Skeletal muscle satellite cell (primary cell): Measurements from ENCODE around the gene DHX9.

Source experiments
- H3K27me3 ChIP-seq: 2 replicates; pipeline ENCODE4 v1.7.0; 2013; ENCODE audit warnings: low read length; ENCODE audit not compliant: control insufficient read depth, insufficient read depth
- H3K36me3 ChIP-seq: 2 replicates; pipeline ENCODE4 v1.7.0; 2013; ENCODE audit warnings: mild to moderate bottlenecking, control low read depth, low read length; ENCODE audit not compliant: insufficient read depth
- H3K4me1 ChIP-seq: 2 replicates; pipeline ENCODE4 v1.7.0; 2013; ENCODE audit warnings: low read length; ENCODE audit not compliant: control insufficient read depth, insufficient read depth
- H3K4me2 ChIP-seq: 2 replicates; pipeline ENCODE4 v1.7.0; 2013; ENCODE audit warnings: mild to moderate bottlenecking, low read length
- H3K4me3 ChIP-seq: 2 replicates; pipeline ENCODE4 v1.7.0; 2013; ENCODE audit warnings: low read length
- H3K9ac ChIP-seq: 2 replicates; pipeline ENCODE4 v1.7.0; 2013; ENCODE audit warnings: mild to moderate bottlenecking, low read depth, low read length, moderate library complexity
- H3K9me3 ChIP-seq: replicated peaks from 2 replicates; pipeline ENCODE4 v1.7.0; 2013; ENCODE audit warnings: mild to moderate bottlenecking, control low read depth, low read length

DHX9 gene

GRCh38 chr1:182869241-182869666 is 30.1 kb downstream of the DHX9 start:
- H3K27me3 ChIP-seq, result no peaks in the 10 kb centered on the region
- no peak overlapping the region for H3K4me3 ChIP-seq
- peaks cover 95% of the 10 kb centered on the region for H3K36me3 ChIP-seq
- no peaks in the 10 kb centered on the region for H3K4me1 ChIP-seq
- H3K4me2 ChIP-seq, result no peak overlapping the region
- no peak overlapping the region for H3K9ac ChIP-seq
- no peaks in the 10 kb centered on the region for H3K9me3 ChIP-seq

DNA sequence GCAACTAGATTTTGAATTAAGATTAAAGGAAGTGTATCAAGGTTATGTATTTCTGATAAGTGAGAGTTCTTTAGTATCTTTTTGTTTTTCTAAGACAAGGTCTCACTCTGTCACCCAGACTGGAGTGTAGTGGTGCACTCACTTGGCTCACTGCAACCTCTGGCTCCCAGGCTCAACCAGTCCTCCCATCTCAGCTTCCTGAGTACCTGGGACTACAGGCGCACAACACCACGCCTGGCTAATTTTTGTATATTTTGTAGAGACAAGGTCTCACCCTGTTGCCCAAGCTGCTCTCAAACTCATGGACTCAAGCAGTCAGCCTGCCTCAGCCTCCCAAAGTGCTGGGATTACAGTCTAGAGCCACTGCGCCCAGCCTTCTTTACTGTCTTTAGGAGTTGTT is 33.7 kb downstream of the DHX9 start:
- H3K9ac ChIP-seq, result no peak overlapping the region
- H3K36me3 ChIP-seq, result peaks cover 98% of the 10 kb centered on the region
- H3K9me3 ChIP-seq, result no peaks in the 10 kb centered on the region
- no peak overlapping the region for H3K4me3 ChIP-seq
- no peaks in the 10 kb centered on the region for H3K27me3 ChIP-seq
- H3K4me1 ChIP-seq, result no peaks in the 10 kb centered on the region
- H3K4me2 ChIP-seq, result no peak overlapping the region

GRCh38 chr1:182875889-182876288 is 36.7 kb downstream of the DHX9 start:
- Histone ChIP-seq H3K27me3 (no peaks in the 10 kb centered on the region), H3K4me3 (no peak overlapping the region), H3K4me2 (no peak overlapping the region), H3K9me3 (no peaks in the 10 kb centered on the region), H3K36me3 (peaks cover 100% of the 10 kb centered on the region), H3K9ac (no peak overlapping the region), H3K4me1 (no peaks in the 10 kb centered on the region)

DNA sequence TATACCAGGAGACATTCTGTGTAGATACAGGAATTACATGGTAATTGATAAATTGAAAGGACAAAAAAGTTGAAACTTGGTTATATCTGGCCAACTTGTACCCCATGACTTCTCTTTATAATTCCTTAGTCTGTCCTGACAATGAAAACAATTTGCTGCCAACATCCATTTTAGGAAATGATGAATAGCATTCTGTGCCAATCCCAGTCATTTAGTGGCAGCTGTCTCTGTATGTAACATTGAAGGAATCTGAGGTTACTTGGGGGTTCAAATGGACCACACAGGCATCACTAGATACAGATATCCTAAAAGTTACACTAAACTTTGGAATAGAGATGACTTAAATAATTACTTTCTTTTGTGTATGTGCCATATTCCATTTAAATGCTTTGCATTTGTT is 38.2 kb downstream of the DHX9 start:
- Histone ChIP-seq H3K9ac (no peak overlapping the region), H3K4me3 (no peak overlapping the region), H3K4me1 (no peaks in the 10 kb centered on the region), H3K9me3 (no peaks in the 10 kb centered on the region), H3K4me2 (no peak overlapping the region), H3K27me3 (no peaks in the 10 kb centered on the region), H3K36me3 (peaks cover 100% of the 10 kb centered on the region)

GRCh38 chr1:182877842-182878241 is 38.7 kb downstream of the DHX9 start:
- Histone ChIP-seq H3K36me3 (peaks cover 95% of the 10 kb centered on the region), H3K27me3 (no peaks in the 10 kb centered on the region), H3K9ac (no peak overlapping the region), H3K4me2 (no peak overlapping the region), H3K9me3 (no peaks in the 10 kb centered on the region), H3K4me1 (no peaks in the 10 kb centered on the region), H3K4me3 (no peak overlapping the region)

GRCh38 chr1:182884872-182885271 is 45.7 kb downstream of the DHX9 start:
- Histone ChIP-seq H3K4me3 (no peak overlapping the region), H3K9ac (no peak overlapping the region), H3K9me3 (no peaks in the 10 kb centered on the region), H3K27me3 (no peaks in the 10 kb centered on the region), H3K36me3 (peaks cover 85% of the 10 kb centered on the region), H3K4me2 (no peak overlapping the region), H3K4me1 (no peaks in the 10 kb centered on the region)

- no peak overlapping the region for H3K4me2 ChIP-seq
- no peak overlapping the region for H3K9ac ChIP-seq
- no peaks in the 10 kb centered on the region for H3K9me3 ChIP-seq
- H3K4me3 ChIP-seq, result no peak overlapping the region
- H3K4me1 ChIP-seq, result no peaks in the 10 kb centered on the region
- H3K27me3 ChIP-seq, result no peaks in the 10 kb centered on the region
- H3K36me3 ChIP-seq, result peaks cover 81% of the 10 kb centered on the region
Measured at GRCh38 chr1:182885591-182885990, 46.4 kb downstream of the DHX9 start.

DNA sequence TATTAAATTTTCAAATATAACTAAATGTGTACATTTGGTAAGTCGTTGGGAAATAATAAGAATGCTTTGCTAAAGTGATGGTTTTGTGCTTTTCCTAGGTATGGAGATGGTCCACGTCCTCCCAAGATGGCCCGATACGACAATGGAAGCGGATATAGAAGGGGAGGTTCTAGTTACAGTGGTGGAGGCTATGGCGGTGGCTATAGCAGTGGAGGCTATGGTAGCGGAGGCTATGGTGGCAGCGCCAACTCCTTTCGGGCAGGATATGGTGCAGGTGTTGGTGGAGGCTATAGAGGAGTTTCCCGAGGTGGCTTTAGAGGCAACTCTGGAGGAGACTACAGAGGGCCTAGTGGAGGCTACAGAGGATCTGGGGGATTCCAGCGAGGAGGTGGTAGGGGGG is 47.8 kb downstream of the DHX9 start:
- H3K27me3 ChIP-seq, result no peaks in the 10 kb centered on the region
- H3K36me3 ChIP-seq, result peaks cover 71% of the 10 kb centered on the region
- no peaks in the 10 kb centered on the region for H3K9me3 ChIP-seq
- no peak overlapping the region for H3K4me2 ChIP-seq
- no peak overlapping the region for H3K9ac ChIP-seq
- no peak overlapping the region for H3K4me3 ChIP-seq
- H3K4me1 ChIP-seq, result no peaks in the 10 kb centered on the region

DNA sequence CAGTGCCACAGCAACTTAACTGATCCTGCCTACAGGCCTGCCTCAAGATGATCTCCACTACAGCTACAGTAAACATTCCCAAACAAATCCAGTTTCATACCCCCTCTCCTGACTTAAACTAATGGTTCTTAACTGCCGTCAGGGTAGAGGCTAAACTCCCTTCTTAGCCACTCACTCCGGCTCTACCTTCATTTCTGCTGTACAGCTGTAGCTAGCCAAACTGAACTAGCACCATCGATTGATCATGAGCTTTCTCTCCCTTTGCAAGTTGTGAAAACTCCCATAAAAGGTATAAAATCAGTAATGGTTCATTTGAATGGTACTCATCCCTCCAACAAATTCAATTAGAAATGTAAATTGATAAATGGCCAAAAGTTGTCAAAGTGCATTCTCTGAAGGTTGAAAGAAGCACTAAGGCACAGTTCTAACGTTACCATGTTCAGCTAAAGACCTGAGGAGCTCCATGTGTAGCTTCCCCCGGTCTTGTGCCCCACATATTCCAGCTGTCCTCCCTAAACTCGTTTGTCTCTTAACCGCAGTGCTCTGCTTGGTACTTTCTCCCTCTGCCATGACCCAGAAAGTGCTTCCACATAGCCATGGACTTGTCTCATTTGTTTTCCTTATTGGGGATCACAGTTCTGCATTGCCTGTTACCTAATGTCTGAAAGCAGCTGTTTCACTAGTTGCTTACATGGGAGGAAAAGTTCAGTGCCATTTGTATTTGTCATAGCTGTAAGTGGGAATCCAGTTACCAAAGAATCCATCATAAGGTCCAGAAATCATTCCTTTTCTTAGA is 49.8 kb downstream of the DHX9 start:
- H3K36me3 ChIP-seq, result peaks cover 56% of the 10 kb centered on the region
- H3K4me1 ChIP-seq, result no peaks in the 10 kb centered on the region
- H3K9ac ChIP-seq, result no peak overlapping the region
- no peak overlapping the region for H3K4me2 ChIP-seq
- no peaks in the 10 kb centered on the region for H3K9me3 ChIP-seq
- no peak overlapping the region for H3K4me3 ChIP-seq
- H3K27me3 ChIP-seq, result no peaks in the 10 kb centered on the region

- no peaks in the 10 kb centered on the region for H3K27me3 ChIP-seq
- H3K36me3 ChIP-seq, result peaks cover 47% of the 10 kb centered on the region
Measured at GRCh38 chr1:182889997-182890396, 50.9 kb downstream of the DHX9 start.

DNA sequence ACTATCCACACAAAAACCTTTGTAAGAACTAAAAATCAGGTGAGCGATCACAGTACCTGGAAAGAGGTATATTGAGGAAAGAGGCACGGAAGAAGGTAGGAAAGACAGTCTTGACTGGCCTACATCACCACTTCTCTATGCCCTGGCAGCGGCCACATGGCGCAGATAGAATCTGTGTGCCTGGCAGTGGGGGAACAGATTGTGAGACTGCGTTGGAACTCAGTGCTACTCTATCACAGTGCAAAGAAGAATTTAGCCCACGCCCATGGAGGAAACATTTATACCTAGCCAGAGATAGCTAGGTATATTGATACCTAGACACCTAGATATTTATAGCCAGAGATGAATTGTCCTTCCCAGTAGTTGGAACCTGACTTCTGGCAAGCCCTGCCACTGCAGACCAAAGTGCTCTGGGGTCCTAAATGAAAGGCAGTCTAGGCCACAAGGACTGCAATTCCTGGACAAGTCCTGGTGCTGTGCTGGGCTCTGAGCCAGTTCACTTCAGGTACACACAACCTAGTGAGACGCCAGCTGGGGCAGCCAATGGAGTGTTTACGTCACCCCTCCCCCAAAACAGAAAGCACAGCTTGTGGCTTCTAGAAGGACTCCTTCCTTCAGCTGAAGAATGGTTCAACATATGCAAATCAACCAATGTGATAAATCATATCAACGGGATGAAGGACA is 51.9 kb downstream of the DHX9 start:
- Histone ChIP-seq H3K4me3 (no peak overlapping the region), H3K36me3 (peaks cover 37% of the 10 kb centered on the region), H3K9me3 (no peaks in the 10 kb centered on the region), H3K4me1 (no peaks in the 10 kb centered on the region), H3K4me2 (no peak overlapping the region), H3K27me3 (no peaks in the 10 kb centered on the region), H3K9ac (no peak overlapping the region)

More at GRCh38 chr1:182889997-182890396, 50.9 kb downstream of the DHX9 start:
- Histone ChIP-seq H3K4me2 (no peak overlapping the region), H3K9me3 (no peaks in the 10 kb centered on the region), H3K4me3 (no peak overlapping the region), H3K9ac (no peak overlapping the region), H3K4me1 (no peaks in the 10 kb centered on the region)

GRCh38 chr1:182897696-182898095 is 58.5 kb downstream of the DHX9 start:
- Histone ChIP-seq H3K9ac (no peak overlapping the region), H3K4me1 (no peaks in the 10 kb centered on the region), H3K4me2 (no peak overlapping the region), H3K27me3 (no peaks in the 10 kb centered on the region), H3K4me3 (no peak overlapping the region), H3K36me3 (no peaks in the 10 kb centered on the region), H3K9me3 (no peaks in the 10 kb centered on the region)
